HG02759 (cell line): ENCODE results near the gene EIF4EBP3.

Experiments
- ATAC-seq: cut with Tn5 transposase; IDR thresholded peaks from one replicate; pipeline ENCODE4 v1.9.1; 2021; ENCODE audit warnings: mild to moderate bottlenecking, moderate library complexity; ENCODE audit not compliant: unreplicated experiment

The EIF4EBP3 gene

DNA sequence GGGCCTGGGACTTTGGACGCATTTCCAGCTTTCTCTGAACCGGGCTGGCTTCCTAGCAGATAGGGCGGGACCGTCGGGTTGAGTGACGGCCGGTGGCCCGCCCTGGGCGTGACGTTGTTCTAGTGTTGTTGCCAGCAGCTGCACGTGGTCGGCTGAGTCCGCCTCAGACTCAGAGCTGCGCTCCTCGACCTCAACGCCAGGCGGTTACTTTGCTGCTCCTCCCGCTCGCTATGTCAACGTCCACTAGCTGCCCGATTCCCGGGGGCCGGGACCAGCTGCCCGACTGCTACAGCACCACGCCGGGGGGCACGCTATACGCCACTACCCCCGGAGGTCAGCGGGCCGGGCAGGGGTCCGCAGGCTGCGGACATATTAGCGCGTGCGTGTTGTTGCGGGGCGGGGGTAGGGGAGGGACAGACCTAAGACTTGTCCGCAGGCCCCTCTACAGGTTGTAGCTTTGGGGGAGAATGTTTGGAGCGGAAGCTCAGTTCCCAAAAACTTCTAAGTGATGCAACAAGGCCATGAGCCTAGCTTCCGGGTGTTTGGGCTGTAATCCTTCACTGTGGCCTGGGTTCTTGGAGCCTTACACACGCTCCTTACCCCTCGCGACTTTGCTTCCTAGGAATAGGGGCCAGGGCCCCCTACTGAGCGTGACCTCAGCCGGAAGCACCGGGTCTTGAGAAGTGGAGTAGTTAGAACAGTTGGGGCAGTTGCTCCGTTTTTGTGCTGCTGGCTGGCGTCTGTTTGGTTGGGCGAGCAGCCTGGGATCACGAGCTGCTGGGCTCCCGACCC is at the start of gene EIF4EBP3:
EIF4EBP3 (plus strand) TSS at position 155 of the 792 bp plus-strand sequence; CDS start at position 231, 76 bp downstream.
- ATAC-seq, result peak; percentile 99

- no peak for ATAC-seq
Measured at GRCh38 chr5:140497897-140498296, 49.6 kb upstream of the EIF4EBP3 start.

- ATAC-seq, result no peak
Measured at GRCh38 chr5:140498591-140498990, 48.9 kb upstream of the EIF4EBP3 start.

DNA sequence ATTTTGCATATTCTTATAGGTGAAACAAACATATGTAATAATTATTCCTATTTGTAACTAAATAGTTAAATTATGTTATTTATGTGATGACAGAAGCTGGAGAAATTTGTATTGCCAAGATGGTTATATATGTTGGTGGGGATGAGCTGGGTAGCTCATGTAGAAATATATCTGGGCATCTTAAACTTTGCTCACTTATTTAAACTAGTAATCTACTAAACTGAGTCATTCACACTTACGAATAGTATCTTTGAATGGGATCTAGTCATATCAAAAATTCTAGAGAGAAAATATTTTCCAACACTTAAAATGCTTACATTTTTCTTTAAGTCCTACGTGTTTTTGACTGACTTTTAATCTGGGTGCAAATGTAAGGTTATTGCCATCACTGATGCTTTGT is 44.6 kb upstream of the EIF4EBP3 start:
- ATAC-seq, result no peak

GRCh38 chr5:140509898-140510297 is 37.6 kb upstream of the EIF4EBP3 start:
- no peak for ATAC-seq

- ATAC-seq, result no peak
Measured at GRCh38 chr5:140513124-140513523, 34.3 kb upstream of the EIF4EBP3 start.

DNA sequence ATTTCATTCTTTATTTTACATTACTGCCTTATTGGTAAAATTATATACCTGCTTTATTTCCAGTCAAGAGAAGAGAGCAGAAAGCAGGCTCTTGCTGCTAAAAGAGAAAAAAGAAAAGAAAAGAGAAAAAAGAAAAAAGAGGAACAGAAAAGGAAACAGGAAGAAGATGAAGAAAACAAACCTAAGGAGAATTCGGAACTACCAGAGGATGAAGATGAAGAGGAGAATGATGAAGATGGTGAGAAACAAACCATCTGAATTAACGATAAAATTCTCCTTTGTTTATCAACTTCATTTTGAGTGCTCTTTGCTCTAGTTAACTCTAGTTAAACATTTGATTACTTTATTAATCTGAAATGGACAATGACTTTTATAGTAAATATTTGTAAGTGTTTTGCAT is 23.5 kb upstream of the EIF4EBP3 start:
- ATAC-seq, result no peak

DNA sequence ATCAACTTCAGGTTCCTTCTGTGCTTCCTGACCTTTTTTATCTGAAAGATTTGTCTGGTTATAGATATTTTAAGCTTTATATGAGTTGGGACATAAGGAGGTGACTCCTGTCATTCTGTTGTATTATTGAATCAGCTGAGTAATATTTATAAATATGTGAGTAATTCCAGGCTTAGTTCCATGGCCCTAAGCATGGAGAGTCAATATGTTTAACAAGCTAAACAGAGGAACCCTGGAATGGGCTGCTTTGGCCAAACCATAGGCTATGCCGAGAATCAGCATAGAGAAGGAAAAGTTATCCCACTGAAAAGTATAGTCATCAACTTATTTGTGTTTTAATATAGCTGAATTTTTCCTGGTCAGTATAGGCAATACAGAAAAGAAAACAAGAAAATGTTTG is 7.2 kb upstream of the EIF4EBP3 start:
- no peak for ATAC-seq

GRCh38 chr5:140542972-140543371 is 4.5 kb upstream of the EIF4EBP3 start:
- ATAC-seq, result no peak

DNA sequence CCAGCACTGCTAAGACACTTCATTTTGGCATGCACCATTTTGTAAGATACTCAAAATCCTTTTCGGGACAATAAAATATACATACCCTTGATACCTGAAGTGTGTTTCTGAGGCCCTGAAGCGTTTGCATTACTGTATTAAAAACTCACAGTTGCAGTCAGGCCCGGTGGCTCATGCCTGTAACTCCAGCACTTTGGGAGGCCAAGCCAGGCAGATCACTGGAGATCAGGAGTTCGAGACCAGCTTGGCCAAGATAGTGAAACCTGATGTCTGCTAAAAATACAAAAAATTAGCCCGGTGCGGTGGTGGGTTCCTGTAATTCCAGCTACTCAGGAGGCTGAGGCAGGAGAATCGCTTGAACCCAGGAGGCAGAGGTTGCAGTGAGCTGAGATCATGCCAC is 2.5 kb upstream of the EIF4EBP3 start:
- ATAC-seq, result no peak

DNA sequence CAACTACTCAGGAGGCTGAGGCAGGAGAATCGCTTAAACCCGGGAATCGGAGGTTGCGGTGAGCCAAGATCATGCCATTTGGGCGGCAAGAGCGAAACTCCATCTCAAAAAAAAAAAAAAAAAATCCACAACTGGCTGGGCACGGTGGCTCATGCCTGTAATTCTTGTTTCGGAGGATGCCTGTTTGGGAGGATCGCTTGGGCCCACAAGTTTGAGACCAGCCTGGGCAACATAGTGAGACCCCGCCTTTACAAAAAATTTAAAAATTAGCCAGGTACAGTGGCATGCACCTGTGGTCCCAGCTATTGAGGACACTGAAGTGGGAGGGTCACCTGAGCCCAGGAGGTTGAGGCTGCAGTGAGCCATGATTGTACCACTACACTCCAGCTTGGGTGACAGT is 1.9 kb upstream of the EIF4EBP3 start:
- ATAC-seq, result no peak

GRCh38 chr5:140546851-140547507 is 483 bp upstream of the EIF4EBP3 start:
- no peak for ATAC-seq

- ATAC-seq, result no peak
Measured at GRCh38 chr5:140548300-140548688, 832 bp downstream of the EIF4EBP3 start.

- ATAC-seq, result no peak
Measured at GRCh38 chr5:140548791-140549190, 1.3 kb downstream of the EIF4EBP3 start.

- ATAC-seq, result no peak
Measured at GRCh38 chr5:140549237-140550144, 2.0 kb downstream of the EIF4EBP3 start.

GRCh38 chr5:140550147-140551079 is 3.0 kb downstream of the EIF4EBP3 start:
- ATAC-seq, result no peak

GRCh38 chr5:140551872-140552271 is 4.4 kb downstream of the EIF4EBP3 start:
- no peak for ATAC-seq

DNA sequence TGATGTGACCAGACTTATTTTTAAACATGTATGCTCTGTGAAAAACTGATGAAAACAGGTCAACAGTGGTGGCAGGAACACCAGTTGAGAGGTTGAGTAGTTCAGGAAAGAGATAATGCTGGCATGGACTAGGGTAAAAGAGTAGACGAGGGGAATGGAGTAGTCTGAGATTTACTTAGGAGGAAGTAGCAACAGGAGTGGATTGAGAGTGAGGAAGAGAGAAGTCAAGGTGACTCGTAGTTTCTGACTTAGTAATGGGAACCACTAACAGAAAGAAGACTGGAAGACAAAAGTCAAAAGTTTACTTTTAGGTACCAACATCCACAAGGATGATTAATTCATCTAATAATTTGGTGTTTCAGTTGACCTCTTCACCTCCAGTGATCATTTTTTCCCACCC is 6.2 kb downstream of the EIF4EBP3 start:
- ATAC-seq, result no peak

- no peak for ATAC-seq
Measured at GRCh38 chr5:140554454-140554853, 7.0 kb downstream of the EIF4EBP3 start.

DNA sequence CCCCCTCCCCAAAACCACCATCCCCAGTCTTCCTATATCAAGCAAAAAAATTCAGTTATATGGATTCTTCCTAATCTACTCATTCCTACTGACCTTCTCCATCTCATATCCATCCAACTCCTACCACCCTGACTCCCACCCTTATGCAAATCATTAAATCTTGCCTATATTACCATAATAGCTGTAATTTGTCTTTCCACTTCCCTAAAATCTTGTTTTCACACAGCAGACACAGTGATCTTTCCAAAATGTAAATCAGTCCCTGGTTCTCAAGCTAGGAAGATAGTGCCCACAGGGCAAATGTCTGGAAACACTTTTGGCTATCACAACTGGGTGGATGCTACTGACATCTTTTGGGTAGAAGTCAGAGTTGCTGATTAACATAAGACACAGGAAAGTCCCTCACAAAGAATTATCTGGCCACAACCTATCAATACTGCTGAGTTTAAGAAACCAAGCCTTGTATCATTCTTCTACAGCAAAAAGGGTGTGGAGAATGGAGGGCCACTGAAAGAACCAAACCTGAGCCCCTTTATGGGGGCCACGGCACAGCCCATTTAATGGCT is 8.4 kb downstream of the EIF4EBP3 start:
- peak; percentile 29 for ATAC-seq
